Nephron (organoid): ENCODE data around the gene EML2.

Experiments
- H3K27ac Mint-ChIP-seq, 3 experiments: 2 replicates each; pipeline ENCODE4 v1.8.0; 2020; ENCODE audit warnings: mixed read lengths in 3 of 3, mild to moderate bottlenecking in 2 of 3, moderate library complexity in 1 of 3
- H3K27me3 Mint-ChIP-seq: 2 replicates; pipeline ENCODE4 v1.8.0; 2021; ENCODE audit warnings: low read depth, mild to moderate bottlenecking, moderate library complexity, mixed read lengths
- H3K36me3 Mint-ChIP-seq: 2 replicates; pipeline ENCODE4 v1.8.0; 2020; ENCODE audit warnings: low read depth, mixed read lengths
- H3K4me1 Mint-ChIP-seq: 2 replicates; pipeline ENCODE4 v1.8.0; 2020; ENCODE audit warnings: mixed read lengths
- H3K4me3 Mint-ChIP-seq, 3 experiments: 2 replicates each; pipeline ENCODE4 v1.8.0; 2020; ENCODE audit warnings: mild to moderate bottlenecking in 3 of 3, mixed read lengths in 3 of 3, moderate library complexity in 2 of 3
- H3K9me3 Mint-ChIP-seq: 2 replicates; pipeline ENCODE4 v1.8.0; 2020; ENCODE audit warnings: mixed read lengths
- CTCF ChIP-seq, 3 experiments: fragments of 200-600 bp; sonication (generic); IDR thresholded peaks; one replicate each; pipeline ENCODE4 v1.5.0; 2021; ENCODE audit warnings: antibody characterized with exemption in 3 of 3; ENCODE audit not compliant: unreplicated experiment in 3 of 3

EML2 gene

GRCh38 chr19:45581576-45581975 is 57.6 kb downstream of the EML2 start:
- H3K27me3 Mint-ChIP-seq, result no peaks in the 10 kb centered on the region
- H3K4me3 Mint-ChIP-seq, result peak overlapping the region; percentile 67 to 77 (median 75)
- TF ChIP-seq CTCF (IDR thresholded peaks at IDR 0.05; ENCODE audit: unreplicated experiment in 3 of 3), result no peak
- peak overlapping the region in 2 of 3 experiments; percentile 43 to 75 for H3K27ac Mint-ChIP-seq
- no peaks in the 10 kb centered on the region for H3K36me3 Mint-ChIP-seq
- peaks cover 19% of the 10 kb centered on the region for H3K4me1 Mint-ChIP-seq
- H3K9me3 Mint-ChIP-seq, result no peaks in the 10 kb centered on the region

GRCh38 chr19:45578861-45579260 is 60.3 kb downstream of the EML2 start:
- no peaks in the 10 kb centered on the region for H3K27me3 Mint-ChIP-seq
- no peak overlapping the region for H3K4me3 Mint-ChIP-seq
- peak overlapping the region in 1 of 3 experiments; percentile 54 for H3K27ac Mint-ChIP-seq
- no peaks in the 10 kb centered on the region for H3K9me3 Mint-ChIP-seq
- TF ChIP-seq CTCF (IDR thresholded peaks at IDR 0.05; ENCODE audit: unreplicated experiment in 3 of 3), result no peak
- H3K36me3 Mint-ChIP-seq, result no peaks in the 10 kb centered on the region
- H3K4me1 Mint-ChIP-seq, result peaks cover 19% of the 10 kb centered on the region

GRCh38 chr19:45577111-45577905 is 61.9 kb downstream of the EML2 start:
- no peak for TF ChIP-seq CTCF (IDR thresholded peaks at IDR 0.05; ENCODE audit: unreplicated experiment in 3 of 3)
- H3K9me3 Mint-ChIP-seq, result no peaks in the 10 kb centered on the region

GRCh38 chr19:45576682-45577081 is 62.5 kb downstream of the EML2 start:
- H3K27ac Mint-ChIP-seq, result peak overlapping the region; percentile 71 to 89 (median 82)
- peaks cover 19% of the 10 kb centered on the region for H3K4me1 Mint-ChIP-seq
- H3K4me3 Mint-ChIP-seq, result no peak overlapping the region
- no peaks in the 10 kb centered on the region for H3K27me3 Mint-ChIP-seq
- no peak for TF ChIP-seq CTCF (IDR thresholded peaks at IDR 0.05; ENCODE audit: unreplicated experiment in 3 of 3)
- no peaks in the 10 kb centered on the region for H3K9me3 Mint-ChIP-seq
- no peaks in the 10 kb centered on the region for H3K36me3 Mint-ChIP-seq

More at GRCh38 chr19:45577111-45577905, 61.9 kb downstream of the EML2 start:
- H3K27ac Mint-ChIP-seq, result peak overlapping the region; percentile 71 to 89 (median 82)
- peak overlapping the region in 2 of 3 experiments; percentile 9 to 36 for H3K4me3 Mint-ChIP-seq
- peaks cover 19% of the 10 kb centered on the region for H3K4me1 Mint-ChIP-seq
- H3K36me3 Mint-ChIP-seq, result no peaks in the 10 kb centered on the region
- no peaks in the 10 kb centered on the region for H3K27me3 Mint-ChIP-seq

- H3K27ac Mint-ChIP-seq, result no peak overlapping the region
- H3K4me3 Mint-ChIP-seq, result no peak overlapping the region
- H3K9me3 Mint-ChIP-seq, result no peaks in the 10 kb centered on the region
- peaks cover 19% of the 10 kb centered on the region for H3K4me1 Mint-ChIP-seq
- TF ChIP-seq CTCF (IDR thresholded peaks at IDR 0.05; ENCODE audit: unreplicated experiment in 3 of 3), result no peak
- no peaks in the 10 kb centered on the region for H3K27me3 Mint-ChIP-seq
- no peaks in the 10 kb centered on the region for H3K36me3 Mint-ChIP-seq
Measured at GRCh38 chr19:45575216-45575615, 64.0 kb downstream of the EML2 start.

GRCh38 chr19:45574526-45574925 is 64.7 kb downstream of the EML2 start:
- H3K27ac Mint-ChIP-seq, result no peak overlapping the region
- H3K4me3 Mint-ChIP-seq, result no peak overlapping the region
- H3K27me3 Mint-ChIP-seq, result no peaks in the 10 kb centered on the region
- no peaks in the 10 kb centered on the region for H3K9me3 Mint-ChIP-seq
- H3K4me1 Mint-ChIP-seq, result peaks cover 19% of the 10 kb centered on the region
- TF ChIP-seq CTCF (IDR thresholded peaks at IDR 0.05; ENCODE audit: unreplicated experiment in 3 of 3), result no peak
- H3K36me3 Mint-ChIP-seq, result peaks cover 7% of the 10 kb centered on the region
